Stimulated activated CD8-positive, alpha-beta memory T cell treated with anti-CD3 and anti-CD28 coated beads, Interleukin-12 subunit alpha, Interleukin-12 subunit beta, amount 100 ng/mL, for 24 hours (primary cell): ENCODE results near the gene TTLL7.

Source experiments
- DNase-seq: peaks from one replicate; pipeline ENCODE4 v3.0.0-alpha.2; 2020; ENCODE audit errors: extremely low read depth

Gene TTLL7, protein sequence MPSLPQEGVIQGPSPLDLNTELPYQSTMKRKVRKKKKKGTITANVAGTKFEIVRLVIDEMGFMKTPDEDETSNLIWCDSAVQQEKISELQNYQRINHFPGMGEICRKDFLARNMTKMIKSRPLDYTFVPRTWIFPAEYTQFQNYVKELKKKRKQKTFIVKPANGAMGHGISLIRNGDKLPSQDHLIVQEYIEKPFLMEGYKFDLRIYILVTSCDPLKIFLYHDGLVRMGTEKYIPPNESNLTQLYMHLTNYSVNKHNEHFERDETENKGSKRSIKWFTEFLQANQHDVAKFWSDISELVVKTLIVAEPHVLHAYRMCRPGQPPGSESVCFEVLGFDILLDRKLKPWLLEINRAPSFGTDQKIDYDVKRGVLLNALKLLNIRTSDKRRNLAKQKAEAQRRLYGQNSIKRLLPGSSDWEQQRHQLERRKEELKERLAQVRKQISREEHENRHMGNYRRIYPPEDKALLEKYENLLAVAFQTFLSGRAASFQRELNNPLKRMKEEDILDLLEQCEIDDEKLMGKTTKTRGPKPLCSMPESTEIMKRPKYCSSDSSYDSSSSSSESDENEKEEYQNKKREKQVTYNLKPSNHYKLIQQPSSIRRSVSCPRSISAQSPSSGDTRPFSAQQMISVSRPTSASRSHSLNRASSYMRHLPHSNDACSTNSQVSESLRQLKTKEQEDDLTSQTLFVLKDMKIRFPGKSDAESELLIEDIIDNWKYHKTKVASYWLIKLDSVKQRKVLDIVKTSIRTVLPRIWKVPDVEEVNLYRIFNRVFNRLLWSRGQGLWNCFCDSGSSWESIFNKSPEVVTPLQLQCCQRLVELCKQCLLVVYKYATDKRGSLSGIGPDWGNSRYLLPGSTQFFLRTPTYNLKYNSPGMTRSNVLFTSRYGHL

GRCh38 chr1:83998498-83999315, at the start of gene TTLL7:
TSS of gene TTLL7 (minus strand) at chr1:83999132. CDS start at chr1:83952211, 46,921 bp downstream.
- DNase-seq: peak; percentile 12

- DNase-seq: no peak
Measured at GRCh38 chr1:84042461-84042860, 43.5 kb upstream of the TTLL7 start.

GRCh38 chr1:84037758-84038611, 39.1 kb upstream of the TTLL7 start:
- no peak for DNase-seq

DNA sequence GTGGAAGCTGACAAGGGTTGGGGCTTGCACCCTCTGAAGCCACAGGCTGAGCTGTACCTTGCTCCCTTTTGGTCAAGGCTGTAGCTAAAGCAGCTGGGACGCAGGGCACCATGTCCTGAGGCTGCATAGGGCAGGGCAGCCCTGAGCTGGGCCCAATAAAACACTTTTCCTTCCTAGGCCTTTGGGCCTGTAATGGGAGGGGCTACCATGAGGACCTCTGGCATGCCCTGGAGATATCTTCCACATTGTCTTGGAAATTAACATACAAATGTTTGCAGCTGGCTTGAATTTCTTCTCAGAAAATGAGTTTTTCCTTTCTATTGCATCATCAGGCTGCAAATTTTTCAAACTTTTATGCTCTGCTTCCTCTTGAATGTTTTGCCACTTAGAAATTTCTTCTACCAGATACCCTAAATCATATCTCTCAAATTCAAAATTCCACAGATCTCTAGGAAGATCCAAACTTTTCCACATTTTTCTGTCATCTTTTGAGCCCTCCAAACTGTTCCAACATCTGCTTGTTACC, 32.9 kb upstream of the TTLL7 start:
- no peak for DNase-seq

- DNase-seq: no peak
Measured at GRCh38 chr1:84027368-84027767, 28.4 kb upstream of the TTLL7 start.

GRCh38 chr1:84025966-84026365, 27.0 kb upstream of the TTLL7 start:
- no peak for DNase-seq

DNA sequence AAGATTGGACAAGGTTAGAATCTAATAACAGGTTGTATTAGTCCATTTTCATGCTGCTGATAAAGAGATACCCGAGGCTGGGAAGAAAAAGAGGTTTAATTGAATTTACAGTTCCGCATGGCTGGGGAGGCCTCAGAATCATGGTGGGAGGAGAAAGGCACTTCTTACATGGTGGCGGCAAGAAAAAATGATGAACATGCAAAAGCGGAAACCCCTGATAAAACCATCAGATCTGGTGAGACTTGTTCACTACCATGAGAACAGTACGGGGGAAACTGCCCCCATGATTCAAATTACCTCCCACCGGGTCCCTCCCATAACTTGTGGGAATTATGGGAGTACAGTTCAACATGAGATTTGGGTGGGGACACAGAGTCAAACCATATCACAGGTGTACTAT, 22.9 kb upstream of the TTLL7 start:
- DNase-seq: no peak

DNA sequence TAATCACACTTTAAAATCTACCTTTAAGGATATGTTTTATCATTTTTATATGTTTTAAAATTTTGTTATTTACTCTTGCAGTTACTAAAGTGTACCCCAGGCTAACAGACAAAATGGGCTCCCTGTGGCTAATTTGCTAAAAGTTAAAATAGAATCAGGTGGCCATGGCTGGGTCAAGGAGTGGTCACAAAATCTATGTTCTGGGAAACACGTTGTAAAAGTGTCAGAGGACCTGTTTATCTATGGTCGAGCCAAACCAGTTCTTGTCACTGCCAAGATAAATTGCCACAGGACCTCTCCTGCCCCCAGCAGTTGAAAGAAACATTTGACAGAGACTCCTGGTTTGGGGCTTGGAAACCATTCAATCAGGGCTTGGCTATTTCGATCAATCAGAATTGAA, 21.2 kb upstream of the TTLL7 start:
- DNase-seq: no peak

DNA sequence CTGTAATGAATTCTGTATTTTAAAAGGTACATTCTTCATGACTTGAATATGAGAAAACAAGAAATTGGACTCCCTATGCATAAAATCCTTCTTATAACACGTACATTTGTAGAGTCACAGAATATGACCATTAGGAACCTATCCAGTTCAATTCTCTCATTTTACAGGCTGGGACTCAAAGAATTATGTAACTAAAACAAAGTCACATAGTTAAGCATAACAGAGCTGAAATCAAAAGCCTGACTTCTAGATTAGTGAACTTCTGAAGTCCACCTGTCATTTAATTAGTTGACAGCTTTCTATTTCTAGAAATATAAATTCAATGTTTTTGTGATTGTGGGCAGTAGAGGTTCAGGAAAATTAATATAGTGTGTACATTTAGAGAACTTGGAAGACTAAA, 20.3 kb upstream of the TTLL7 start:
- no peak for DNase-seq

- DNase-seq: no peak
Measured at GRCh38 chr1:84013708-84014107, 14.8 kb upstream of the TTLL7 start.

GRCh38 chr1:84012018-84012417, 13.1 kb upstream of the TTLL7 start:
- DNase-seq: no peak

- no peak for DNase-seq
Measured at GRCh38 chr1:84010136-84010535, 11.2 kb upstream of the TTLL7 start.

- DNase-seq: no peak
Measured at GRCh38 chr1:84008631-84009030, 9.7 kb upstream of the TTLL7 start.

DNA sequence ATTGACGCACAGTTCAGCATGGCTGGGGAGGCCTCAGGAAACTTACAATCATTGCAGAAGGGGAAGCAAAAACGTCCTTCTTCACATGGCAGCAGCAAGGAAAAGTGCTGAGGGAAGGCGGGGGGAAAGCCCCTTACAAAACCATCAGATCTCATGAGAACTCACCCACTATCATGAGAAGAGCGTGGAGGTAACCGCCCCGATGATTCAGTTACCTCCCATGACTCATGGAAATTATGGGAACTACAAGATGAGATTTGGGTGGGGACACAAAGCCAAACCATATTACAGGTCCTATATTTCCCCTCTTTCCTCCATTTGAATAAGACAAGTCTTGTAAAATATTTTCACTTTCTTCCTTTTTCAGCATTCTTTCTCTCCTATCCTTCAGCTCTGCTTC, 7.7 kb upstream of the TTLL7 start:
- DNase-seq: no peak

DNA sequence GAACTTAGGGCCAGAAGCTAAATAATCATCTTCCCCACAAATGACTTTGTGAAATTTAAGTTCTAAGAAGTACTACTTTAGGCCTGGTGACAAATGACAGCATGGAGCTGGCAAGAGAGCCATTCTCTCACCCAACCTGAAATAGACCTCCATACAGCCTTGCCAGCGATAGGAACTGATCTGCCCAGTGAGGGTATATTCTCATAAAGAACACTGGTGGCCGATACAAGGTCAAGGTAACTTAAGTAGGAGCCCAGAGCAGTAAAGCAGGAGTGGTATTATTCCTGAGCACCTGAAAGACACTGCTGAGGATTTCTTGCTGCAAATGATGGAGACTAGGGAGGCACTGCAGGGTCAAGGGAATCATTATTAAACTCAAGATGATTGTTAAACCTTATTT, 2.6 kb upstream of the TTLL7 start:
- DNase-seq: no peak

DNA sequence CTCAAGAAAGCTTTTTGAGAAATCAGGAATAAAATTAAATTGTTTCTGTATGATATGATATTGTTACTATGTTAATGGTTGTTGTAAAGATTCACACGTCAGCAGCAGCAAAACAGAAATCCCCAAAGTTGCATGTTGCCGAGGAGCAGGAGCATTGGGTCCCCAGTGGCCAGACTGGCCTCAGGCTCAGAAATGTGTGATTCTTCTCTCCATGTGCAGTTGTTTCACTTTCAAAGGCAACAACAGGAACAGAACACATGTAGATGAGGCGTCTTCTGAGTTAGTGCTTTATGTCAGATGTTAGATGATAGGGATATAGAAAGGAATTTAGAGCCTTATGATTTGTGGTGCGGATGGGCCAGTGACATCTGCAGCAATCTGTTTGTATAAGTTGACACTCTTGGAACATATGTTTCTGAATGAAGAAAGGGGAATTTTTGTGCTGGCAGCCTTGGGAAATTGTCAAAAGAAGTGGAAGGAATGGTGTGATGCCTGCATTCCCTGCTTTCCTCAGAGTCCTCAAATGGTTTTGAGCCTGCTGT, 2.1 kb upstream of the TTLL7 start:
- no peak for DNase-seq

DNA sequence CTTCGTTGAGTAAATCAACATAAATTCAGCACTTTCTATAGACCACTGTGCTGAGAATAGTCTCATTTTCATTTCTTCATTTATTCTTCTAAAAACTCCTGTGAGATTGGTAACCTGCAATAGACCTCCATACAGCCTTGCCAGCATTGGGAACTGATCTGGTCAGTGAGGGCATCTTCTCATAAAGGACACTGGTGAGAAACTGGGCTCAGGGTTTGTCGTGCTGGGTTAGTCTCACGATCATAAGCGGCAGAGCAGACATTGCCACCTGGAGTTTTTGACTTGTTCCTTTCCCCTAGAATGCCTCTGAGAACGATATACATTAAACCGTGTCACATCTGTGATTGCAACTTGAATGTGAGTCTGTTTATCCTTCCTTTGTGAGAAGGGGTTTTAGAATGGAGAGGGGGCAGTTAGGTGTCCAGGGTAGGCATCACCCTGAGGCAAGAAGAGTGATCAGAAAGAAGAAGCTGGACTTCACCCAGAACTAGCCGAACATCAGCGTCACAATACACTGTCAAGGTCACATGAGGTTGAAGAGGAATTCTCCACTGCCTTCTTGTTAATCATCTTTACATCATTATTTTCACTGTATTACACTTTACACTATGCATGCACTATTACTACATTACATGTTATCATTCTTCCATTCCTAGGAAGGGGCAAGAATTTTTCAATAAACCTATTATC, 1.4 kb upstream of the TTLL7 start:
- DNase-seq: no peak

DNA sequence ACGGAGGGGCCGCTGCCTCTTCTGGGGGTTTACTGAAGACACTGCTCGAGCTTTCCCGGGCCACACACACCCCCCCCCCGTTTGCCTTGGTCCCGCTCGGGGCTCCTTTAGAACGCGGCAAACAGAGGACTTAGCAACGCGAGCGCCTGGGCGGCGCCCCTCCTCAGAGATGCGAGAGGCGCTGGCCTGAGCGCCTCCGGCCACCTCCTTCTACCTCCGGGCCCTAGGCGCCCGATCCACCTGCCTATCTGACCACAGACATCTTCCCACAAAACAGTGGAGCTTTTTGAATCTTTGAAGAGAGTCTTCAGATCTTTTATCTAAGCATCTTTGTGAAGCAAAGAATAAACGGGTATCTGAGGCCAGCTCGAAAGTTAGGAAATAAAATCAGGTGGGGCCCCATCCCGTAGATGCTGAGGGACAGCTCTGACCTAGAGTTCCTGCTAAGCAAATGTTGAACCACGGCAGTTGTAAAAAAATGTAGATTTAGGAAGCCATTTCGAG, 436 bp upstream of the TTLL7 start:
- no peak for DNase-seq

- no peak for DNase-seq
Measured at GRCh38 chr1:83998205-83998497, 781 bp downstream of the TTLL7 start.

DNA sequence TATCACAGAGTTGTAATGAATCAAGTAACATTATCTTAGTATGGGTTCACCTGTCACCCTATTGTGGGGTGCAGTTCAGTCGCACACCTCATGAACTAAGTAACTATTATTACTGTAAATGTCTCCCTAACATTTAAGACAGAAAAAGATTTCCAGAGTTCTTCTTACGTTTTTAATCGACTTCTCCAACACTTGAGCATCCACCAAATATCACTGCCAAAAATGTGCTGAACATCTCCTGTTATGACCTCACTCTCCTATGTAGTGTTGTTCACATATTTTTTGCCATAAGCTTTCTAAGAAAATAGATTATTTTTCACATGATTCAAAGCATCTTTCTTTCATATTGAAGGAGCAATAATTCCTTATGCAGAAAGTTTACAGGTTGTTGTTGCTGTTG, 1.3 kb downstream of the TTLL7 start:
- DNase-seq: no peak
